ENCODE measurements around the gene LYRM2. TPM values are rescaled to one million over a fixed set of nuclear protein-coding genes. Genes with fewer than 3 reads are reported as not detected.

LYRM2 gene
- total RNA-seq, 2 donors from 2014 or later, result 8.0 to 13.8 TPM

- DNase-seq, result no peak
- no peaks in the 10 kb centered on the region for H3K27me3 ChIP-seq
- ATAC-seq, result no peak
- WGBS, 2 donors, result 86 to 89% methylated on average over 5 of the region's 5 CpGs
- intact Hi-C loops (cut with DNase I), result no loop called here
- no peak overlapping the region for H3K4me3 ChIP-seq
- no peaks in the 10 kb centered on the region for H3K9me3 ChIP-seq
- H3K27ac ChIP-seq, result no peak overlapping the region
- H3K4me1 ChIP-seq, result no peaks in the 10 kb centered on the region
- H3K36me3 ChIP-seq (replicated peaks in 1 of 2; ENCODE audit: insufficient read depth in 1 of 2, low read depth in 2 of 2), result no peaks in the 10 kb centered on the region
- no peak for TF ChIP-seq POLR2A (IDR thresholded peaks at IDR 0.05)
- no peak for TF ChIP-seq CTCF (IDR thresholded peaks at IDR 0.05)
These were observed 85.1 kb downstream of the LYRM2 start for GRCh38 chr6:89553431-89553830.

GRCh38 chr6:89547281-89547680 is 91.3 kb downstream of the LYRM2 start:
- no peaks in the 10 kb centered on the region for H3K4me1 ChIP-seq
- no peak overlapping the region for H3K27ac ChIP-seq
- DNase-seq, result no peak
- WGBS, 2 donors, result 77 to 79% methylated on average over 4 to 5 of the region's 5 CpGs
- no peak for ATAC-seq
- no peaks in the 10 kb centered on the region for H3K27me3 ChIP-seq
- H3K9me3 ChIP-seq, result no peaks in the 10 kb centered on the region
- no peak for TF ChIP-seq POLR2A (IDR thresholded peaks at IDR 0.05)
- TF ChIP-seq CTCF (IDR thresholded peaks at IDR 0.05), result no peak
- intact Hi-C loops (cut with DNase I), result no loop called here
- no peak overlapping the region for H3K4me3 ChIP-seq
- no peaks in the 10 kb centered on the region for H3K36me3 ChIP-seq (replicated peaks in 1 of 2; ENCODE audit: insufficient read depth in 1 of 2, low read depth in 2 of 2)

GRCh38 chr6:89542866-89543265 is 95.7 kb downstream of the LYRM2 start:
- Histone ChIP-seq H3K4me1 (no peaks in the 10 kb centered on the region), H3K4me3 (no peak overlapping the region), H3K27me3 (no peaks in the 10 kb centered on the region), H3K36me3 (replicated peaks in 1 of 2; ENCODE audit: insufficient read depth in 1 of 2, low read depth in 2 of 2) (no peaks in the 10 kb centered on the region), H3K9me3 (no peaks in the 10 kb centered on the region), H3K27ac (no peak overlapping the region)
- intact Hi-C loops (cut with DNase I), result no loop called here
- DNase-seq, result no peak
- 29 to 37% methylated on average over 3 of the region's 3 CpGs for WGBS, 2 donors
- no peak for ATAC-seq
- TF ChIP-seq CTCF (IDR thresholded peaks at IDR 0.05), result no peak
- no peak for TF ChIP-seq POLR2A (IDR thresholded peaks at IDR 0.05)

GRCh38 chr6:89542081-89542857 is 96.3 kb downstream of the LYRM2 start:
- Histone ChIP-seq H3K4me3 (no peak overlapping the region), H3K27me3 (no peaks in the 10 kb centered on the region), H3K27ac (no peak overlapping the region), H3K36me3 (replicated peaks in 1 of 2; ENCODE audit: insufficient read depth in 1 of 2, low read depth in 2 of 2) (no peaks in the 10 kb centered on the region), H3K4me1 (no peaks in the 10 kb centered on the region), H3K9me3 (no peaks in the 10 kb centered on the region)
- TF ChIP-seq POLR2A (IDR thresholded peaks at IDR 0.05), result no peak
- TF ChIP-seq CTCF (IDR thresholded peaks at IDR 0.05), result no peak
- ATAC-seq, result no peak
- intact Hi-C loops (cut with DNase I), result no loop called here
- DNase-seq, result no peak
- WGBS, 2 donors, result 77 to 78% methylated on average over 12 of the region's 12 CpGs

- DNase-seq, result no peak
- H3K4me3 ChIP-seq, result no peak overlapping the region
- H3K36me3 ChIP-seq (replicated peaks in 1 of 2; ENCODE audit: insufficient read depth in 1 of 2, low read depth in 2 of 2), result no peaks in the 10 kb centered on the region
- WGBS, 2 donors, result 84 to 93% methylated on average over 2 of the region's 2 CpGs
- H3K27me3 ChIP-seq, result no peaks in the 10 kb centered on the region
- H3K27ac ChIP-seq, result no peak overlapping the region
- no peaks in the 10 kb centered on the region for H3K9me3 ChIP-seq
- H3K4me1 ChIP-seq, result no peaks in the 10 kb centered on the region
- intact Hi-C loops (cut with DNase I), result no loop called here
- ATAC-seq, result no peak
- TF ChIP-seq CTCF (IDR thresholded peaks at IDR 0.05) (no peak), POLR2A (IDR thresholded peaks at IDR 0.05) (no peak)
These were observed 98.8 kb downstream of the LYRM2 start for GRCh38 chr6:89539779-89540178.

Measured in body of pancreas (tissue), 4 donors.